Suprapubic skin (tissue), 4 donors: Measurements from ENCODE around the gene LRP8. TPM values are rescaled to one million over a fixed set of nuclear protein-coding genes. Genes with fewer than 3 reads are reported as not detected.

Experiments used
- DNase-seq, 2 donors: peaks; one replicate each; pipeline ENCODE4 v3.0.0-alpha.2; 2019; ENCODE audit warnings: low spot score in 2 of 2
- H3K27ac ChIP-seq: fragments of 200-600 bp; sonication (generic); one replicate; pipeline ENCODE4 v1.5.1; 2019
- H3K27me3 ChIP-seq: fragments of 200-600 bp; sonication (generic); one replicate; pipeline ENCODE4 v1.5.1; 2019
- H3K36me3 ChIP-seq: fragments of 200-600 bp; sonication (generic); one replicate; pipeline ENCODE4 v1.5.1; 2019
- H3K4me1 ChIP-seq: fragments of 200-600 bp; sonication (generic); one replicate; pipeline ENCODE4 v1.5.1; 2019
- H3K4me3 ChIP-seq: fragments of 200-600 bp; sonication (generic); one replicate; pipeline ENCODE4 v1.5.1; 2019; ENCODE audit warnings: mild to moderate bottlenecking
- H3K9me3 ChIP-seq: fragments of 200-600 bp; sonication (generic); one replicate; pipeline ENCODE4 v1.5.1; 2019
- CTCF ChIP-seq, 2 donors: fragments of 200-600 bp in 1 of 2; fragments of 450-650 bp in 1 of 2; sonication (generic) in 1 of 2; IDR thresholded peaks; one replicate each; pipeline ENCODE4 v1.5.1; 2016 to 2019; ENCODE audit warnings: antibody characterized with exemption in 2 of 2, mild to moderate bottlenecking in 1 of 2, moderate library complexity in 1 of 2
- EP300 ChIP-seq: sonication (generic); formaldehyde crosslinking; IDR thresholded peaks from one replicate; pipeline ENCODE4 v1.6.1; 2017; ENCODE audit warnings: antibody characterized with exemption
- POLR2A ChIP-seq, 2 donors: fragments of 450-650 bp; IDR thresholded peaks; one replicate each; pipeline ENCODE4 v1.6.1; 2017; ENCODE audit warnings: antibody characterized with exemption in 2 of 2, mild to moderate bottlenecking in 2 of 2, moderate library complexity in 2 of 2
- POLR2AphosphoS5 ChIP-seq, 3 donors: sonication (generic); formaldehyde crosslinking; IDR thresholded peaks; one replicate each; pipeline ENCODE4 v1.6.1; 2017; ENCODE audit warnings: antibody characterized with exemption in 3 of 3
- WGBS: methylation state at CpG from one replicate; pipeline ENCODE4 v1.1.5; 2018; 5-methylcytosine and 5-hydroxymethylcytosine counted together
- total RNA-seq, 4 donors: library from RNA; depleted of rRNA; stranded (reverse); fragments of >200 nt; gene quantifications; one replicate each; pipeline ENCODE4 v1.1.0, GENCODE V29; 2016

Gene LRP8
- total RNA-seq, 4 donors from 2014 or later = 2.8 to 11.8 (median 4.1) TPM

- TF ChIP-seq CTCF (IDR thresholded peaks at IDR 0.05) (no peak), POLR2A (IDR thresholded peaks at IDR 0.05) (no peak), EP300 (no peak), POLR2AphosphoS5 (IDR thresholded peaks at IDR 0.05) (no peak)
- Histone ChIP-seq H3K36me3 (no peaks in the 10 kb centered on the region), H3K4me1 (no peaks in the 10 kb centered on the region), H3K4me3 (no peak overlapping the region), H3K27ac (no peak overlapping the region), H3K9me3 (no peaks in the 10 kb centered on the region), H3K27me3 (peaks cover 6% of the 10 kb centered on the region)
- DNase-seq = peak; percentile 22 to 44
- WGBS = 92% methylated on average over 10 of the region's 10 CpGs
Observed at GRCh38 chr1:53342735-53343470, 15.0 kb upstream of the LRP8 start.

DNA sequence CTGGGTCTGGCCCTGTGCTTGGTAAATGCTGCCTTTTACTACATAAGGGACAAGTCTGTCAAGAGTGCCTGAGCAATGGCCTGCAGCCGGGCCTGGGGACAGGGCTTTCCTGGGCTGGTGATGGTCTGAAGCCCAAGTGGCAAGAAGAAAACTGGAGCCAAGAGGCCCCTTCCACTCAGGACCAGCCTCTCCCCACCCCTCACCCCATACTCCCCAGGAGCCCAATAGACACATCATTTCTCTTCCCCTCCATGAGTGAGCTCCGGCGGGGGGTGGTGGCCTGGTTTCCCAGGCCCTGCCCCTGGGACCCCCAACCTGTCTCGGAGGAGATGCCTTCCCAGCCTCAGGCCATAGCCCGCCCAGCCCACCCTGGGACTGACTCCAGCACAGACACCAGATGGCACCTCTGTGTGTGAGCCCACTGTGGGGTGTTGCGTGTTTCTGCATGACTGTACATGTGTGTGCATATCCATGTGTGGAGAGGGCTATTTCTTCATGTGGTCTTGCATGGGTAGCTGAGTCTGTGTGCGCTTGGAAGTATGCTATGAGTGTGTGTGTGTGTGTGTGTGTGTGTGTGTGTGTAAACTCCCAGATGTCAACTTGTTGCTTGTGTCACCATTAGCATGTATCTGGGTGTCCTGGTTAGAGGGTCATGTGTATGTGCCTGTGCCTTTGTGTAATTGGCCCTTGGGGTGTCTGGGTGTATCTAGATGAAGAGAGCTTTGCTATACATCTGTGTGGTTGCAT is 14.3 kb upstream of the LRP8 start:
- Histone ChIP-seq H3K4me1 (no peaks in the 10 kb centered on the region), H3K36me3 (no peaks in the 10 kb centered on the region), H3K9me3 (no peaks in the 10 kb centered on the region), H3K27ac (no peak overlapping the region), H3K4me3 (no peak overlapping the region), H3K27me3 (peaks cover 6% of the 10 kb centered on the region)
- 94% methylated on average over 5 of the region's 7 CpGs for WGBS
- TF ChIP-seq POLR2AphosphoS5 (IDR thresholded peaks at IDR 0.05) = no peak
- no peak for TF ChIP-seq EP300
- TF ChIP-seq POLR2A (IDR thresholded peaks at IDR 0.05) = no peak
- TF ChIP-seq CTCF (IDR thresholded peaks at IDR 0.05) = no peak
- DNase-seq = peak; percentile 31 to 53

GRCh38 chr1:53341521-53341895 is 13.6 kb upstream of the LRP8 start:
- Histone ChIP-seq H3K9me3 (no peaks in the 10 kb centered on the region), H3K27ac (no peak overlapping the region), H3K27me3 (peaks cover 6% of the 10 kb centered on the region), H3K36me3 (no peaks in the 10 kb centered on the region), H3K4me3 (no peak overlapping the region), H3K4me1 (no peaks in the 10 kb centered on the region)
- 92% methylated on average over 2 of the region's 5 CpGs for WGBS
- DNase-seq = peak; percentile 29 to 68
- TF ChIP-seq POLR2AphosphoS5 (IDR thresholded peaks at IDR 0.05) = no peak
- no peak for TF ChIP-seq CTCF (IDR thresholded peaks at IDR 0.05)

GRCh38 chr1:53340660-53341520 is 13.0 kb upstream of the LRP8 start:
- H3K9me3 ChIP-seq = no peaks in the 10 kb centered on the region
- TF ChIP-seq POLR2AphosphoS5 (IDR thresholded peaks at IDR 0.05) (no peak), EP300 (no peak), POLR2A (IDR thresholded peaks at IDR 0.05) (no peak), CTCF (IDR thresholded peaks at IDR 0.05) (no peak)
- no peak overlapping the region for H3K4me3 ChIP-seq
- H3K36me3 ChIP-seq = no peaks in the 10 kb centered on the region
- 92% methylated on average over 9 of the region's 9 CpGs for whole genome bisulfite sequencing
- H3K4me1 ChIP-seq = no peaks in the 10 kb centered on the region
- peak; percentile 4 to 31 for DNase-seq
- peaks cover 6% of the 10 kb centered on the region for H3K27me3 ChIP-seq
- no peak overlapping the region for H3K27ac ChIP-seq
